NCI-H345 (cell line): ENCODE measurements around the gene PTPRT.
A peak's percentile ranks its signal among the peaks of the same experiment; 100 is the strongest.

ENCODE experiments used
- DNase-seq: peaks from one replicate; lab custom pipeline; 2025; lab: John Stamatoyannopoulos, UW

Gene PTPRT

GRCh38 chr20:43022568-43022967, 167.1 kb downstream of the PTPRT start:
- DNase-seq: no peak

DNA sequence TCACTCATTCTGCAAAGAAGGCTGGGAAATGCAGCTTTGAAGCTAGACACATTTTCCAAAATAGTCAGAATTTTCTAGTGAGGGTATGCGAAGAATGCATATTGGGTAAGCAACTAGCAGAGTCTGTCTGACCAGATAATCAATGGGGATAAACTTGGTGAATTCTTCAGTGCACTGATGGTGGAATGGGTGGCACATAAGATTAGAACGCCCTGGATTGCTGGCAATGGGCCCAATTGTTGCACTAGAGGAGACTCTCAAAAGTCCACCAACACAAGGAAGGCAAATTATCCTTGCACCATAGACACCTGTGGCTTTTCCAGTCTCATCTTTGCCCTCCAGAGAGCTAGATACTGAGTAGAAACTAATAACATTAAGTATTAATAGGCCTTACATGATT, 167.6 kb downstream of the PTPRT start:
- DNase-seq: no peak

- no peak for DNase-seq
Observed at GRCh38 chr20:43017241-43018030, 172.3 kb downstream of the PTPRT start.

- DNase-seq: no peak
Observed at GRCh38 chr20:43016257-43016656, 173.4 kb downstream of the PTPRT start.

GRCh38 chr20:43015566-43015965, 174.1 kb downstream of the PTPRT start:
- DNase-seq: no peak

- no peak for DNase-seq
Observed at GRCh38 chr20:43014206-43014605, 175.5 kb downstream of the PTPRT start.

- no peak for DNase-seq
Observed at GRCh38 chr20:43011491-43011890, 178.2 kb downstream of the PTPRT start.

- peak; percentile 74 for DNase-seq
Observed at GRCh38 chr20:43009532-43009931, 180.2 kb downstream of the PTPRT start.

DNA sequence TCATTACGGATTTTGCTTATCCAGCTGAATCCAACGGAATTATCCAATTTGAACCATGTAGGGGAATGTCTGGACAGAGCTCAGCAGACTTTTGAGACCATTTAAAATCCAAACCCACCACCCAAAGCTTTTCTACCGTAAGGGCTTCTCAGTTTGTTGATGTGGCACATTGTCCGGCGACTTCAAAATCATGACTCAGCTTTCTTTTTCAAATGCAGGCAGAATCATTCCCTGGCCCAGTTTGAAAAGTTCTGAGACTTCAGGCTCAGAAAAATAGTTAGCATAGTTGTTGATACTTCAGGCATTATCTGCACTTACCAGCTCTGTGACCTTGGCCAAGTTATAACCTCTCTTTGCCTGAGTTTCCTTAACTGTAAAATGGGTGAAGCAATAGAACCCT, 182.2 kb downstream of the PTPRT start:
- DNase-seq: no peak

DNA sequence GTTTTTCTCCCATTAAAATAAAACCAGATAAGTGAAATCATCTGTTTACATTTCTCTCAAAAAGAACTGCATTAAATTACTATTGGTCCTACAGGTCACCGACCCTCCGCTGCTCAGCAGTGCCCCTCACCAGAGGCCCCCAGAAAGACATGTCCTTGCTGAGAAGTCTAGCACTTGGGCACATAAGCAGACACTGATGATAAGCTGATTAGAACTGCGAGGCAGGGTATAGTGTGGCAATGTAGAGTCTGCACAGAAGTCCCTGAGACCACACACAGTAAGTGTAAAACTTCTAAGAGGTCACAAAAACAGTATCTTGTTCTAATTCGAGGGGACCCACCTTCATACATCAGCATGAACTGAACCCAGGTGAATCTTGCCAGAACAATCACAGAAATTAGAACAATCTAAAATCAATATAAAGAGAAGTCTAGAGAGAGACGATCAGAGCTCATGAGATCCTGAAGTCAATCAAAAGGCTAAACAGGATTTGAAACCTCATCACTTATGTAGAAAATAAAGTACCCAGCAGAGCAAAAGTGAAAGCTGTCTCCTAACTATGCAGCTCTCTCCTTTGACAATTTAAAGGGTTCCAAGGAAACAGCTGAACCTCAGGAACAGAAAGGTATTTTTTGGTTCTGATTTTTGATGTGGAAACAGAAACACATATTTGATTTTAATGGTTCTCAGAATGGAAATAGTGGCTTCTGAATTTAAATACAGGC, 182.9 kb downstream of the PTPRT start:
- DNase-seq: no peak

GRCh38 chr20:43003318-43003944, 186.3 kb downstream of the PTPRT start:
- no peak for DNase-seq

- DNase-seq: no peak
Observed at GRCh38 chr20:42996141-42996540, 193.6 kb downstream of the PTPRT start.

- DNase-seq: no peak
Observed at GRCh38 chr20:42988319-42988718, 201.4 kb downstream of the PTPRT start.

DNA sequence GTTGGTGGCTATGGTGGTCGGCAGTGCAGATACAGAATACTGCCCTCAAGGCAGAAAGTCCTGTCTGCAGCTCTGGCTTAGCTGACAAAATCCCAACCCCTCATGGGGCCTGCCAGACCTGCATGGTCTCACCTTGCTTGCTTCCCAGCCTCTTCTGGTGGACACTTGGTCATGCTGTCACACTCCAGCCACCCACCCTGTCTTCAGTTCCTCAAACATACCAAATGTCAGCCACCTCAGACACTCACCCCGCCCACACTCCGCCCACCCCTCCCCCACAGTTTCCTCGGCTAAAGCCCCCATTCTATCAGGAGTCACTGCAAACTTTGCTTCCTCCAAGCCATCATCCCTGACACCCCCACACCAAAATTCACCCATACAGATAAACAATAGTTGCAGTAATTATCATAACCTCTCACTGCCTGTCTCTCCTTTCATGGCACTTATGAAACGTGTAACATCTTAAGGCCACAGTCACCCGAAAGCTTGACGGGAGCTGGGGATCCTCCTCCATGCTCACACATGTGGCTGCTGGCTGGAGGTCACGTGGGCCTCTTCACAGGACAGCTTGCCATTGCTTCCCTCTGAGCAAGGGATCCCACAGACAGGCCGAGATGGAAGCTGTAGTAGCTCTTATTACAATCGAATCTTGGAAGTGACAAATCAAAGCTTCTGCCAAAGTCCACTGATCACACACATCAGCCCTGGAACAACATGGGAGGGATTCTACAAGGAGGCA, 202.2 kb downstream of the PTPRT start:
- DNase-seq: no peak

GRCh38 chr20:42986143-42986773, 203.4 kb downstream of the PTPRT start:
- no peak for DNase-seq

GRCh38 chr20:42985628-42986027, 204.1 kb downstream of the PTPRT start:
- DNase-seq: no peak

DNA sequence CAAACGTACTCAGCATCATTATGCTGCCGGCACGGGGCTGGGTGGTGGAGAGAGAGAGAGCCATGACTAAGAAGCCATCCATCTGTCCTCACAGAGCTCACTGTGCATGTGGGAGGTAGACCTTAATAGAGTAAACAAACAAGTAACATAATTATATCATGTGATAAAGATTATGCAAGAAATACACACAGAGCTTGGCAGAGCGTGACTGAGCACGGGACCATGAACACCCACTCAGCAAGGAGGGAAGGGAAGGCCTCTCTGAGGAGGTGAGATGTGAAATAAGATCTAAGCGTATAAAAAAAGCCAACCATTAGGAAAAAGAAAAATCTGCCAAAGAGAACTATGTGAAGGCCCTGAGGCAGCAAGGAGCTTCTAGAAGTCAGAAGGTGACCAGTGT, 207.5 kb downstream of the PTPRT start:
- DNase-seq: peak; percentile 78

DNA sequence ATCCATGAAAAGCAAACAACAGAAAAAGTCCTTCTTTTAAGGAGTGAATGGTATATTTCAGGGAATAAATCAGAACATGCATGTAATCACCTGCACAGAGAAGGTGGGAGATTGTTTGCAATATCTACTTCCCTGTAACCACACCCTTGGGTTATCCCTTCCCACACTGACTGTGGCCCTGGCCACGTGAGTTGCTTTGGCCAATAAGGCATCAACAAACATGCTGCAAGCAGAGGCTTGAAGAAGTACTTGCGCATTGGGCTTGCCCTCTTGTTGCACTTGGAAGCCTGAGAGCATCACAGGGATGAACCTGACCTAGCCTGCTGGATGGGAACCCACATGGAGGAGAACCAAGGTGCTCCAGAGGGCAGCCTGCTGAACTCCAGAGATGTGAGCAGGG, 208.5 kb downstream of the PTPRT start:
- DNase-seq: no peak

DNA sequence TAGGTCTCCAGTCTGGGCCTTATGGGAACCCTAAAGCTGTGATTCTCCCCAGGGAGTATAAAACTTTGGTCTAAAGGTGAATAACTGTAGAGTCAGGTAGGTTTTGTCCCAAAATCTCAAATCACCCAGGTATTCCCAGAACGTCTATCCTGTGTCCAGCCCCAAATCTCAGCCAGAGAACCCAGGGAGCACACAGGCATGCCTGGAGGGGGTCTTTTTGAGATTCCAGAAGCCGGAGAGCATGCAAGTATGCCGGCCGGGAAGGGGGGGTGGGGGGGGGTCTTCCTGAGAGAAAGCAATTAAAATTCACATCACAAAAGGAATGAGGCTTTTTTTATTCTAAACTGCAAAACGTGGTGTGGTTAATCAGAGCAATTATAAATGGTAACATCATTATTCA, 210.0 kb downstream of the PTPRT start:
- DNase-seq: no peak

DNA sequence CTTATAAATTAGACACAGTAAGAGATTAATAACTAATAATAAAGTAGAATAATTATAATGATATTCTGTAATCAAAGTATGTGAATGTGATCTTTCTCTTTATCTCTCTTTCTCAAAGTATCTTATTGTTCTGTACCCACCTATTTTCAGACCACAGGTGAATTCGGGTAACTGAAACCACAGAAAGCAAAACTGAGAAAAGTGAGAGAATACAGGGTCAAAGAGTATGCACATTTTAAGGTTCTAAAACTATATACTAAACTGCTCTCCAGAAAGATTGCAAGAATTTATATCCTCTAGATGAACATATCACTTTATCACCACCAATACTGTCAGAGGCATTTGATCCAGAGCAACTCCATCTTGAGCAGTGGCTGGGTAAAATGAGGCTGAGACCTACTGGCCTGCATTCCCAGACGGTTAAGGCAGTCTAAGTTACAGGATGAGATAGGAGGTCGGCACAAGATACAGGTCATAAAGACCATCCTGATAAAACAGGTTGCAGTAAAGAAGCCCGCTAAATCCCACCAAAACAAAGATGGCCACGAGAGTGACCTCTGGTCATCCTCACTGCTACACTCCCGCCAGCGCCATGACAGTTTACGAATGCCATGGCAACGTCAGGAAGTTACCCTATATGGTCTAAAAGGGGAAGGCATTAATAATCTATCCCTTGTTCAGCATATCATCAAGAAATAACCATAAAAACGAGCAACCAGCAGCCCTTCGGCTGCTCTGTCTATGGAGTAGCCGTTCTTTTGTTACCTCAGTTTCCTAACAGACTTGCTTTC, 211.3 kb downstream of the PTPRT start:
- DNase-seq: no peak

DNA sequence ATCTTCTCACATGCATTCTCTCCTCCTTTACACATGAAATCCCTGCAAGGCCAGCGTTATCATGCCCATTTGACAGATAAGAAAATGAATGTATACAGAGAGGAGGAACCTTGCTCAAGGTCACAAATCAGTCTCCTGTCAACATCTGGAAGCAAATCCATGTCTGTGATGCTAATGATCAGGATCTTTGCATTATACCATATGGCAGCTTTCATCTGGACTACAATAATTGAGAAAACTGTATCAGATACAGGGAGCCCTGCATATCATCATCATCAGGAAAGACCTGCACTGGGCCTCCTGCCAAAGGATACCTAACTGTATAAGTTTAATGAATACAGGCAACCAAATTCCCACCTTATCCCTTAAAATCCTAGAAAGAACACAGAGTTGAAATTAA, 213.7 kb downstream of the PTPRT start:
- DNase-seq: no peak
